Stimulated activated CD8-positive, alpha-beta memory T cell treated with anti-CD3 and anti-CD28 coated beads, Interleukin-7, amount 100 ng/mL, for 48 hours (primary cell): ENCODE measurements around the gene RBM43.
"Not testable (repeated sequence)": the region's sequence is repeated elsewhere in the genome, so short reads cannot be mapped to it uniquely, and the experiment has no call there.

Experiments
- DNase-seq, 2 donors: peaks; one replicate each; pipeline ENCODE4 v3.0.0-alpha.2; 2020; ENCODE audit warnings: low read depth in 1 of 2; ENCODE audit errors: extremely low read depth in 1 of 2

Gene RBM43

GRCh38 chr2:151269798-151270568 is 8.3 kb upstream of the RBM43 start:
- DNase-seq, result no peak

GRCh38 chr2:151268085-151268484 is 6.4 kb upstream of the RBM43 start:
- no peak for DNase-seq

GRCh38 chr2:151267537-151267936 is 5.9 kb upstream of the RBM43 start:
- DNase-seq, result no peak

- DNase-seq, result no peak
Observed at GRCh38 chr2:151265991-151266390, 4.3 kb upstream of the RBM43 start.

GRCh38 chr2:151264157-151264825 is 2.6 kb upstream of the RBM43 start:
- DNase-seq, result no peak

- DNase-seq, result no peak
Observed at GRCh38 chr2:151262629-151263028, 966 bp upstream of the RBM43 start.

GRCh38 chr2:151261977-151262291 is 271 bp upstream of the RBM43 start:
- no peak for DNase-seq

- DNase-seq, result no peak
Observed at GRCh38 chr2:151260573-151261230, 961 bp downstream of the RBM43 start.

GRCh38 chr2:151258121-151258520 is 3.5 kb downstream of the RBM43 start:
- no peak for DNase-seq

GRCh38 chr2:151252646-151253045 is 9.0 kb downstream of the RBM43 start:
- DNase-seq, result no peak

GRCh38 chr2:151251012-151251411 is 10.7 kb downstream of the RBM43 start:
- DNase-seq, result no peak

GRCh38 chr2:151247432-151247831 is 14.2 kb downstream of the RBM43 start:
- DNase-seq, result no peak

- no peak for DNase-seq
Observed at GRCh38 chr2:151246152-151246551, 15.5 kb downstream of the RBM43 start.

- no peak for DNase-seq
Observed at GRCh38 chr2:151243468-151243867, 18.2 kb downstream of the RBM43 start.

GRCh38 chr2:151241224-151241623 is 20.4 kb downstream of the RBM43 start:
- DNase-seq, result no peak

- no peak for DNase-seq
Observed at GRCh38 chr2:151240433-151240832, 21.2 kb downstream of the RBM43 start.

GRCh38 chr2:151239624-151240023 is 22.0 kb downstream of the RBM43 start:
- no peak for DNase-seq

- DNase-seq, result peak in 1 of 2 donors; percentile 5
Observed at GRCh38 chr2:151238527-151239487, 22.9 kb downstream of the RBM43 start.

GRCh38 chr2:151237422-151238025 is 24.1 kb downstream of the RBM43 start:
- peak in 1 of 2 donors; percentile 20 for DNase-seq

GRCh38 chr2:151233760-151234159 is 27.9 kb downstream of the RBM43 start:
- not testable (repeated sequence) for DNase-seq
